Activated CD8-positive, alpha-beta T cell treated with anti-CD3 and anti-CD28 coated beads for 36 hours (primary cell): ENCODE data around the gene CHL1. TPM values are rescaled to one million over a fixed set of nuclear protein-coding genes. Genes with fewer than 3 reads are reported as not detected.

ENCODE experiments used
- ATAC-seq: fragments of 200-7000 bp; cut with Tn5 transposase; one replicate; pipeline ENCODE4 v1.10.0; 2021; ENCODE audit warnings: mild to moderate bottlenecking, moderate library complexity
- CTCF ChIA-PET: fragments of 350-600 bp; sonication (Branson Sonifier 250); formaldehyde crosslinking; loops from one replicate; lab custom pipeline; 2021; ENCODE audit warnings: antibody characterized with exemption; lab: Charles Lee
- POLR2A ChIA-PET: fragments of 350-600 bp; sonication (Branson Sonifier 250); formaldehyde crosslinking; loops from one replicate; lab custom pipeline; 2021; ENCODE audit warnings: antibody characterized with exemption; lab: Charles Lee
- DNase-seq: peaks from one replicate; pipeline ENCODE4 v3.0.0-alpha.2; 2020
- H3K27ac Mint-ChIP-seq: one replicate; pipeline ENCODE4 v1.8.0; 2021; ENCODE audit warnings: mild to moderate bottlenecking, mixed read lengths
- H3K27me3 Mint-ChIP-seq: one replicate; pipeline ENCODE4 v1.8.0; 2021; ENCODE audit warnings: mixed read lengths
- H3K36me3 Mint-ChIP-seq: one replicate; pipeline ENCODE4 v1.8.0; 2021; ENCODE audit warnings: low read depth, mixed read lengths
- H3K4me1 Mint-ChIP-seq: one replicate; pipeline ENCODE4 v1.8.0; 2021; ENCODE audit warnings: low read depth, mixed read lengths
- H3K4me3 Mint-ChIP-seq: one replicate; pipeline ENCODE4 v1.8.0; 2021; ENCODE audit warnings: mild to moderate bottlenecking, moderate library complexity, mixed read lengths
- H3K9me3 Mint-ChIP-seq: one replicate; pipeline ENCODE4 v1.8.0; 2021; ENCODE audit warnings: mixed read lengths
- CTCF ChIP-seq: fragments of 200-600 bp; IDR thresholded peaks from one replicate; pipeline ENCODE4 v1.8.0; 2022; ENCODE audit warnings: antibody characterized with exemption, mild to moderate bottlenecking
- intact Hi-C: fragments of 100-400 bp; cut with micrococcal nuclease; formaldehyde crosslinking; loops from one replicate; pipeline ENCODE4 v1.10.0; 2022
- total RNA-seq, 2 experiments: library from RNA; stranded (reverse); gene quantifications; one replicate each; pipeline ENCODE4 v1.2.3, GENCODE V29; 2021

CHL1 gene
- total RNA-seq, 2 experiments from 2014 or later: not detected

DNA sequence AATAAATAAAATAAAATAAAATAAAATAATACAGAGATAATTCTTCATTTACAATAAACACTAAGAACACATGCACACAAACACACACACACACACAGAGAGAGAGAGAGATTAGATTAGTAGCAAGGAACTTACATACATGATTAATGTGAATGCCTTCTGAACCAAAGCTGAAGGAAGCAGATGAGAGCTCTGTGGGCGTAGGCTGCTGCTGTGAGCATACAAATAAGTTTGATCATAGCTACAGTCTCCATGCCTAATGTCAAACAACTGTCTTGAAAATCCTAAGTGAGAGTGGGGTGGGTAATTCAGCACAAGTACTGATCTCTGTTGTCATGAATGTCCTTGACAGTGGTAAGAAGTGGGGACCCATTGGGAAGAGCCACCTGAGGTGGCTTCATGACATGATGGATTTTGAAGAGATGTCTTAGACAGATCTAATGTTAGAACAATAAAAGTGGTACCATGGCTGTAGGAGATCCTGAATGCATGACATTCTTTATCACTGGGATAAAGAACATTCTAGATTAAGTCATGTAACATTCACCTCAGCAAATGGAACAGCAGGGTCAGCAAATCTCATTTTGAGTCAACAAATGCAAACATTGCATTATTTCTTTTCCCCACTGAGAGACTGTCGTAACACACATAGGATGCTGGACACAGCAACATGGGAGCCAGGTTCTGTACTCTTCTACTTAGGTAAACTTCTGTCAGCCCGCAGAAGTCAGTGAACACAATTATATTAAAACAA, 46.2 kb downstream of the CHL1 start:
- no peak overlapping the region for H3K27ac Mint-ChIP-seq
- ChIA-PET POLR2A (no interaction called here), CTCF (no interaction called here)
- H3K4me1 Mint-ChIP-seq: no peaks in the 10 kb centered on the region
- no peak for ATAC-seq
- no peak overlapping the region for H3K4me3 Mint-ChIP-seq
- intact Hi-C loops: no loop called here
- H3K27me3 Mint-ChIP-seq: no peaks in the 10 kb centered on the region
- TF ChIP-seq CTCF: no peak
- DNase-seq: no peak
- no peaks in the 10 kb centered on the region for H3K36me3 Mint-ChIP-seq
- peaks cover 2% of the 10 kb centered on the region for H3K9me3 Mint-ChIP-seq

GRCh38 chr3:243356-243725, 46.8 kb downstream of the CHL1 start:
- DNase-seq (no peak), ATAC-seq (no peak)
- intact Hi-C loops: no loop called here
- H3K4me1 Mint-ChIP-seq: no peaks in the 10 kb centered on the region
- no peaks in the 10 kb centered on the region for H3K36me3 Mint-ChIP-seq
- H3K27me3 Mint-ChIP-seq: no peaks in the 10 kb centered on the region
- CTCF ChIA-PET: no interaction called here
- H3K4me3 Mint-ChIP-seq: no peak overlapping the region
- POLR2A ChIA-PET: no interaction called here
- H3K9me3 Mint-ChIP-seq: peaks cover 2% of the 10 kb centered on the region
- TF ChIP-seq CTCF: no peak
- no peak overlapping the region for H3K27ac Mint-ChIP-seq

- Mint-ChIP-seq H3K36me3 (no peaks in the 10 kb centered on the region), H3K9me3 (peaks cover 2% of the 10 kb centered on the region), H3K27ac (no peak overlapping the region), H3K4me3 (no peak overlapping the region), H3K4me1 (no peaks in the 10 kb centered on the region), H3K27me3 (no peaks in the 10 kb centered on the region)
- ATAC-seq (no peak), DNase-seq (no peak)
- ChIA-PET CTCF (no interaction called here), POLR2A (no interaction called here)
- intact Hi-C loops: no loop called here
- no peak for TF ChIP-seq CTCF
Observed at GRCh38 chr3:244041-244440, 47.5 kb downstream of the CHL1 start.

DNA sequence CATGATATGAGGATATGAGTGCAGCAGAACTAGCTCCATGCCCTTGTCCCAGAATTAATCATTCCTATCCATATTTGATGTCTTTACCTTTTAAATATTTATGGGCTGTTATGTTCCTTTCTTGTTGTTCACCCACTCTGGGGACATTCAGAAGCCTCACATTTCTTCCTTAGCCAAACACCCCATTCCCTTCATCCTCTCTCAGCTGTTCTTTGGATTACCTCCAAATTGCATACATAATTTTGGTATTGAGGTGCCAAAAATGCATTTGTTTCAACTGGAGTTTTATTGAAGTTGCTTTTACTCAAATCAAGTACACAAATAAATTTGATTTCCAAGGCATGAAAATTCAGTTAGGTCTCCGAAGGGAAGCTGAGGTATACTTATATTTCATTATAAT, 51.4 kb downstream of the CHL1 start:
- ATAC-seq (no peak), DNase-seq (no peak)
- ChIA-PET CTCF (no interaction called here), POLR2A (no interaction called here)
- Mint-ChIP-seq H3K9me3 (no peaks in the 10 kb centered on the region), H3K4me3 (no peak overlapping the region), H3K27me3 (no peaks in the 10 kb centered on the region), H3K27ac (no peak overlapping the region), H3K4me1 (no peaks in the 10 kb centered on the region), H3K36me3 (no peaks in the 10 kb centered on the region)
- TF ChIP-seq CTCF: no peak
- intact Hi-C loops: no loop called here

- intact Hi-C loops: no loop called here
- no peaks in the 10 kb centered on the region for H3K27me3 Mint-ChIP-seq
- DNase-seq: no peak
- ATAC-seq: no peak
- no peak overlapping the region for H3K4me3 Mint-ChIP-seq
- CTCF ChIA-PET: no interaction called here
- H3K9me3 Mint-ChIP-seq: no peaks in the 10 kb centered on the region
- no peaks in the 10 kb centered on the region for H3K36me3 Mint-ChIP-seq
- no peaks in the 10 kb centered on the region for H3K4me1 Mint-ChIP-seq
- H3K27ac Mint-ChIP-seq: no peak overlapping the region
- POLR2A ChIA-PET: no interaction called here
- TF ChIP-seq CTCF: no peak
Observed at GRCh38 chr3:248864-249520, 52.4 kb downstream of the CHL1 start.
